Germinal center (tissue), 1 donor: Measurements from ENCODE around the gene ITGBL1.

Experiments
- DNase-seq: peaks from one replicate; pipeline ENCODE4 v3.0.0; 2012; ENCODE audit warnings: mixed read lengths, low spot score

Gene ITGBL1

DNA sequence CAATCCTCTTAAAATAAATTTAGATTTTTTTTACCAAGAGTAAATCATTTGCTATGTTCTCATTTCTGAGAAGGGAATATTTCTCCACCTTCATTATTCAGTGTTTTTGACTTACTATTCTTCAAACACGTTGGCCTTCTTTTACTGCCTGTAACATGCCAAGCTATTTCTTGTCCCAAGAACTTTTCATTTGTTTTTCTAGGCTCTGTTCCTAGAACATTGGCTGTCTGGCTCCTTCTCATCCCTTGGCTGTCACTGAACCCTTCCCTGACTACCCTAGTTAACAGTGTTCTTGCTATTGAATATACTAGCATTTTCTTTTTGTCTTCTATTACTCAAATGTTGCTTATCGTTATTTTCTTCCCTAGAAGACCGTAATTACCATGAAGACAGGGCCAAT is 248.1 kb downstream of the ITGBL1 start:
- no peak for DNase-seq

DNA sequence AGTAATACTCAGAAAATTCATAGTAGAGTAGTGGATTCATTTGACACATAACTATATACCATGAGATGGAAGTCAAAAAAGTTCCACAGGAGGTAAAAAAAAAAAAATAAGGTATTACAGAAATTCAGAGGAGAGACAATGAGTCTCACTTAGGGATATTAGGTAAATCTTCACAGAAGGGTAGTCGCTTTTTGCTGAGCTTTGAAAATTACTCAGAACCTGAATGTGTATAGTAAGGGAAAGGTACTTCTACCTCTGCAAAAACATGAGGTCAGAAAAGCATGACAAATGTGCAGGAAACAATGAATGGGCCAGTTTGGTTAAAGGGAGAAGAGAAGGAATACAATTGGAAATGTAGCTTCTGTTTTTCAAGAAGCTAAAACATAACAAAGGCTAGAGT is 250.6 kb downstream of the ITGBL1 start:
- no peak for DNase-seq

DNA sequence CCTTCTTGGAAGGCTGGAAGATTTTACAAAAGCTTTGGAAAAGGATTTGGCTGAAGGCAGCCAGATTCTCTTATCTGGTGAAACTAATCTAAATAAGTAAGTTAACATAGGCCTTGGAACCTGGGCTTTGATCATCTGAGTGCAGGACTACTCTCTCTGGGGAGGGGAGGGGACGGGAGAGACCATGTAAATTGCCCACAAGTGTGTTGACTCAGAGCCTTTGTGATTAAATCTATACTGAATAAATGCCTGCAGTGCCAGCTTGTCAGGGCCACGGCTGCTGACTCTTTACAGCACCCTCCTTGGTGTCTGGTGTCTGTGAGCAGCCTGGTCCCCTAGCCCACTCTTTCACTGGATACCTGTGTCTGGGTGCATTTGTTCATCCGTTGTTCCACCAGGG is 251.4 kb downstream of the ITGBL1 start:
- DNase-seq = no peak

DNA sequence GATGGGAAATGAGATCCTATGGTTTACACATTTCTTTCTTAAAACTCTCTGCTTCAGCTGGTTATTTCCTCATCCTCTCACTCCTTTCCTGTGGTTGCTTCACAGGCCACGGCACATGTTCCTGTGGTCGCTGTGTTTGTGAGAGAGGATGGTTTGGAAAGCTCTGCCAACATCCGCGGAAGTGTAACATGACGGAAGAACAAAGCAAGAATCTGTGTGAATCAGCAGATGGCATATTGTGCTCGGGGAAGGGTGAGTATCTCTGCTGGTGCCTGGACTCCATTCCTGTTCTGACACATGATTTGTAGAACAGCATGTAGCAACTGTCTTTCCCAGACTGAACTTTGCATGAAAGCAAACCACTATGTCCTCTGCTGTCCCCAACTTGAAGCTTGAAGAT is 254.2 kb downstream of the ITGBL1 start:
- no peak for DNase-seq

DNA sequence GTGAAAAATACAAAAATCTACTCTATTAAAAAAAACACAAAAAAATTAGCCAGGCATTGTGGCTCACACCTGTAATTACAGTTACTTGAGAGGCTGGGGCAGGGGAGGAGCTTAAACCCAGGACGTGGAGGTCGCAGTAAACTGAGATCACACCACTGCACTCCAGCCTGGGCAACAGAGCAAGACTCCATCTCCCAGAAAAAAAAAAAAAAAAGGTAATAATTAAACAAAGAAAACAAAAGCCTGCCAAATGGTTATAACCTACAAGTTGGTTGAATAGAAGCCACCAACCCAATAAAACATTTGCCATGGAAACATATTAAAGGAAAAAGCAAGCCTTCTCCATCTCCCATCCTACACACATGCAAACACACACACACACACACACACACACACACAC is 255.2 kb downstream of the ITGBL1 start:
- DNase-seq = no peak

DNA sequence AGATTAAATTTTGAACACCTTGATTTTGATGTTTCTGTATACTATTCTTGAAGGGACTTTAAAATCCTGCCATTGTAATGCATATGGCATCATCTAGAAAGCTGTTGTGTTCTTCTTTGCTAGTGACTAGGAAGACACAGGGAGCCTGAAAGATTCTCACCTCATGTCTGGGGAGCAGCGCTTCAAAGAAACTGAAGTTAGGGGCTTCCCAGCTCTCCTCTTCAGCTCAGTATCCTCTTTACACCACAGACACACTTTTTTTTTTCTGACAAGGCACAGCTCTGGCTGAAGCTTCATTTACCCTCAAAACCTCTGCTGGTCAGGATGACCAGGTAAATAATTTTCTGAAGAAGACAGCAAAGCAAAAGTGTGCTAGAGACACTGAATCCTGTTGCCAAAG is 255.6 kb downstream of the ITGBL1 start:
- no peak for DNase-seq

GRCh38 chr13:101709952-101710351 is 257.5 kb downstream of the ITGBL1 start:
- no peak for DNase-seq

- no peak for DNase-seq
These were observed 259.0 kb downstream of the ITGBL1 start for GRCh38 chr13:101711307-101712025.

GRCh38 chr13:101712026-101712348 is 259.5 kb downstream of the ITGBL1 start:
- DNase-seq = no peak

DNA sequence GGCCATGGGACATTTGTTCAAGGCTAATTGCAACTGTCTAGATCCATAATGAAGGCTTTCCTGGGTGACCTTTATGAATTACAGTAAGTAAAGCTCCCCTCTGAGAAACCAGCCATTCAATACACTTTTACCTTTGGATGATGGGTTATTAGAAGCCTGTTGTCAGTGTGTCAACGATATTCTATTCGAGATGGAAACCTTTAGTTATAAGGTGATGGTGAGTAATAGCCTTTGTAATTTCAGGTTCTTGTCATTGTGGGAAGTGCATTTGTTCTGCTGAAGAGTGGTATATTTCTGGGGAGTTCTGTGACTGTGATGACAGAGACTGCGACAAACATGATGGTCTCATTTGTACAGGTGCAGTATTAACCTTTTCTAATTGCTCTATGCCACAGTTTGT is 261.7 kb downstream of the ITGBL1 start:
- DNase-seq = no peak

- DNase-seq = no peak
These were observed 264.9 kb downstream of the ITGBL1 start for GRCh38 chr13:101717353-101717752.

GRCh38 chr13:101718496-101718895 is 266.0 kb downstream of the ITGBL1 start:
- no peak for DNase-seq

DNA sequence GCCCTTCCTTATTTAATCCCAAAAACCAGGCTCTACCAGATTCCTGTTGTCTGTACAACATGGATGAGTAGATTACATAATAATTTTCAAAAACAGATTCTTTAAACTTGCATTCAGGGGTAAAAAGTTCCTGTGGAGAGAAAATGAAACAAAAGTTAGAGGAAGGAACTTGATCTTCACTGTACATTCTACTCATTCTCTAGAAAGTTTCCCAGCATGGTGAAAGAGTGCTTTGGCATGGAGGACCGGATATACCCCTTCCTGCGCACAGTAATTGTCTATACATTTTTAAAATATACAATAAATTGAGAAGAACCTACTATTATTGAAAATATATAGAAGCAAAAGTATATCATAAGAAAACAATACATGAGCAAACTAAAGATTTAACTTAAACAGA is 274.2 kb downstream of the ITGBL1 start:
- DNase-seq = no peak

DNA sequence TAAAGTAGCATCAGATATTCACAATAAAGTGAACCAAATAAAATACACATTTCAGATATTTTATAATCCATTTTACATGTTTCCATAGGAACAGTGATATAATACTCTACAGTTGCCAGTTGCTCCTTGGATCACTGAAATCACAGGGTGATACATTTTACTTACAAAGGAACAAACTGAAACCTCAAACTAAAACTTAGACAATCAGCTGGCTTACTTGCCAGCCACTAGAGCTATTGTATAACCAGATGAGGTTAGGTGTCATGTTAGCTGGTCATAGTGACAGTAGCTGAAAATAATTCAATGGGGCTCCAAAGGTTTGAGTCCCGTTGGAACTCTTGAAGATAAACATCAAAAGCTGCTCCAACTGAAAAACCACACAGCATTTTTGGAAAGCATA is 274.6 kb downstream of the ITGBL1 start:
- no peak for DNase-seq

DNA sequence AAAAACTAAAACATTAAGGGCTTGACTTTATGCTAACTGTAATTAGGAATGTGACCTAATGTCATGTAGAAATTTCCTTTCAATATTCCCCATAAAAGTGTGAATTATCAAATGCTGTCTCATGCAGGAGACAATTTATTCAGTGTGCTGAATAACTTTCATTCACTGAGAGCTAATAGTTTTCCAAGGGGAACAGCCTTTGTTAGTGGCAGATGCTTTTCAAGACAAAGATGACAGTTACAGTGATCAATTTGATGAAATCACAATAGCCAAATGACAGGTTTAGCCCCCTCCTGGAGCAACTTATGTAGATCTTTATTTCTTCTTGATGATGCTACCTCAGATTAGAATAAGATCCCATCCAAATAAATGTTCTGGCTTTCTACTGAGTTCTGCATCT is 275.5 kb downstream of the ITGBL1 start:
- no peak for DNase-seq

GRCh38 chr13:101728615-101729014 is 276.1 kb downstream of the ITGBL1 start:
- no peak for DNase-seq

DNA sequence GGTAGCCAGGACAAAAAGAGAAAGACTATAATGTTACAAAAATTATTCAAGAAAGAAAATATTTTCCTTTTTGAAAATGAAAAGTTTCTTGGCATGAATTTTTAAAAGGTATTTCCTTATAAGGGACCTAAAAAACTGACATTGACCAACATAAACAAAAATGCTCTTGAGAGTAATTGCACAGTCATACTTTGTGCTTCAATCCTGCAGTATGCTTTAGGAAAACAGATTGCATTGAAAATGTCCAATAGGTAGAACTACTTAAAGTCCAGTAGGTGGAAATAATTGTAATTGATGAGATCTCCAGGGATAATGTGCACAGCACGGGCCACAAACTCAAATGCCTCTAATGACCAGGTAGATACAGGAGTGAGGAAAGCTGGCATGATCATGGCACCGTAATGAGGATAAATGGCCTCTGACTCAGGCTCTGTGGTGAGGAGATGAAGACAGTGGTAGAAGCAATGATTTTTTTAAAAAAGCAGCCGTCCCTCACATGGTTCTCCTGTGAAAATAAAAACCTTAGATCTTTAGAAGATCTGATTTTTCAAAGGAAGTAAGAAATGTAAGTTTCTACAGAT is 278.0 kb downstream of the ITGBL1 start:
- no peak for DNase-seq

DNA sequence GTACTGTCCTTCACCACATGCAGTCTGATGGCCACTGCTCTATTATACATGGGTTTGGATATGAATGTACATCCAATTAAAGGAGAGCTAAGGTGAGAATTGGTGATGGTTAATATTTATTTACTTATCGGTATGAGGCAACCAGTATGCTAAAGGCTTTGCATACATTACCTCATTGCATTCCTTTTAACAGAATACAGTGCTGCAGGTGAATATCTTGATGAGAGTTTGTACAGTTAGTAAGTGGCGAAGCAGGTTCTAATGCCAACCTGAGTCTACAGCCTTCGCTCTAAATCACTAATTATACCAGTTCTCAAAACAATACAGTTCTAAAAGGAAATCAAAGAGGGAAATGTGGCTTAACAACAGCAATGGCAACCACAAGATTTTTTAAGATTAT is 284.1 kb downstream of the ITGBL1 start:
- DNase-seq = no peak

GRCh38 chr13:101738336-101738735 is 285.9 kb downstream of the ITGBL1 start:
- no peak for DNase-seq

GRCh38 chr13:101739382-101740178 is 287.1 kb downstream of the ITGBL1 start:
- DNase-seq = no peak

GRCh38 chr13:101746513-101746912 is 294.0 kb downstream of the ITGBL1 start:
- DNase-seq = no peak

- no peak for DNase-seq
These were observed 294.6 kb downstream of the ITGBL1 start for GRCh38 chr13:101747039-101747438.

DNA sequence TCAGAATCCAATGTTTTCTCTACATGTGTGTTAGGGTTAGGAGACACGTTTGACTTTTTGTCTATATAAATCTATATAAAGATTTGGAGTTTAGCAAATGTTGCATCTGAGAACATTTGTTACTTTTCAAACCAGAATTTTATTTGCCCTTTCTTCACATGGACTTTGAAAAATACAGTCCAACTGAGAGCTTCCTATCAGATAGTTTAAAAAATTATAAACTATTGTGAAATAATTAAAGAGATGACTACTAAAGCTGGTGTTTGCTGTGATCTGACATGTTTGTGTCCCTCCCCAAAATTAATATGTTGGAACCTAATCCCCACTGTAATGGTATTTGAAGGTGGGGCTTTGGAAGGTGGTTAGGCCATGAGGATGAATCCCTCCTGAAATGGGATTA is 297.1 kb downstream of the ITGBL1 start:
- DNase-seq = no peak

GRCh38 chr13:101751488-101751887 is 299.0 kb downstream of the ITGBL1 start:
- no peak for DNase-seq
